ENCODE results near the gene MAGI2. TPM values are rescaled to one million over a fixed set of nuclear protein-coding genes. Genes with fewer than 3 reads are reported as not detected.
"Not testable (repeated sequence)": the region's sequence is repeated elsewhere in the genome, so short reads cannot be mapped to it uniquely, and the experiment has no call there.

Gene MAGI2
- total RNA-seq, 1 donor from 2014 or later: 0.38 TPM

- TF ChIP-seq, protein P1, sequence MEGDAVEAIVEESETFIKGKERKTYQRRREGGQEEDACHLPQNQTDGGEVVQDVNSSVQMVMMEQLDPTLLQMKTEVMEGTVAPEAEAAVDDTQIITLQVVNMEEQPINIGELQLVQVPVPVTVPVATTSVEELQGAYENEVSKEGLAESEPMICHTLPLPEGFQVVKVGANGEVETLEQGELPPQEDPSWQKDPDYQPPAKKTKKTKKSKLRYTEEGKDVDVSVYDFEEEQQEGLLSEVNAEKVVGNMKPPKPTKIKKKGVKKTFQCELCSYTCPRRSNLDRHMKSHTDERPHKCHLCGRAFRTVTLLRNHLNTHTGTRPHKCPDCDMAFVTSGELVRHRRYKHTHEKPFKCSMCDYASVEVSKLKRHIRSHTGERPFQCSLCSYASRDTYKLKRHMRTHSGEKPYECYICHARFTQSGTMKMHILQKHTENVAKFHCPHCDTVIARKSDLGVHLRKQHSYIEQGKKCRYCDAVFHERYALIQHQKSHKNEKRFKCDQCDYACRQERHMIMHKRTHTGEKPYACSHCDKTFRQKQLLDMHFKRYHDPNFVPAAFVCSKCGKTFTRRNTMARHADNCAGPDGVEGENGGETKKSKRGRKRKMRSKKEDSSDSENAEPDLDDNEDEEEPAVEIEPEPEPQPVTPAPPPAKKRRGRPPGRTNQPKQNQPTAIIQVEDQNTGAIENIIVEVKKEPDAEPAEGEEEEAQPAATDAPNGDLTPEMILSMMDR (IDR thresholded peaks at IDR 0.05): no peak
- DNase-seq (no peak), ATAC-seq (ENCODE audit: low read depth) (no peak)
- H3K4me1 Mint-ChIP-seq: no peaks in the 10 kb centered on the region
- H3K27ac Mint-ChIP-seq: no peak overlapping the region
- no peaks in the 10 kb centered on the region for H3K9me3 Mint-ChIP-seq
- H3K36me3 Mint-ChIP-seq (ENCODE audit: low read depth): no peaks in the 10 kb centered on the region
- intact Hi-C loops (cut with micrococcal nuclease): no loop called here
- H3K4me3 Mint-ChIP-seq: no peak overlapping the region
- CTCF ChIA-PET: no interaction called here
- POLR2A ChIA-PET: no interaction called here
- H3K27me3 Mint-ChIP-seq: no peaks in the 10 kb centered on the region
Observed at GRCh38 chr7:78514634-78515033, 938.8 kb downstream of the MAGI2 start.

DNA sequence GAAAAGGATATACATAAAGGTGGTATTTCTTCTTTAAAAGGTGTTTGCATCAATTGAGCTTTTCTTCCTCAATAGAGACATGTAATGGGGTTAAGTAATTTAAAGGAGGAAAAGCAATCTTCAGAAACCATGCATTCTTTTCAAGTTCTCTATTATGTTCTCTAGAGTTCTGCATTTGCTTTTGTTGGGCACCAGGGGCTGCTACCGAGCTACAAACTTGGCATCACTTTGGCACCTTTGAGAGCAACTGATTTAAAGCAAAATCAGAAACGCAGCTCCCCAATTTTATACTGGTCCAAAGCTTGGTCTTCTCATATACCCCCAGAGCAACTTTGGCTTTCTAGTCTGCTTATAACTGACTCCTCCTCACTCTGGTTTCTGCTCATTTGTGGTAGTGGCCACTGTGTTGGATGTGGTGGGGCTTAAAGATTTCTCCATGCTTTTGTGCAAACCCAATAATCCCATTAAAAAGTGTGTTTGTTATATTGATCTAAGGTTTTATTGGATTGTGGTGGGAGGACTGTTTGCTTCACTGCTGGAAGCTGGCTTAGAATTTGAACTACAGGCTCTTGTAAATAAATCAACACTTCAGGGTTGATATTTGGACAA is 942.8 kb downstream of the MAGI2 start:
- H3K36me3 Mint-ChIP-seq (ENCODE audit: low read depth): no peaks in the 10 kb centered on the region
- H3K4me1 Mint-ChIP-seq: no peaks in the 10 kb centered on the region
- H3K4me3 Mint-ChIP-seq: no peak overlapping the region
- H3K9me3 Mint-ChIP-seq: no peaks in the 10 kb centered on the region
- ChIA-PET CTCF (no interaction called here), POLR2A (no interaction called here)
- no peak overlapping the region for H3K27ac Mint-ChIP-seq
- intact Hi-C loops (cut with micrococcal nuclease): no loop called here
- no peak for DNase-seq
- no peak for ATAC-seq (ENCODE audit: low read depth)
- TF ChIP-seq, protein P1 (IDR thresholded peaks at IDR 0.05): no peak
- no peaks in the 10 kb centered on the region for H3K27me3 Mint-ChIP-seq

- intact Hi-C loops (cut with micrococcal nuclease); H3K4me3 Mint-ChIP-seq; H3K36me3 Mint-ChIP-seq (ENCODE audit: low read depth); H3K27ac Mint-ChIP-seq; H3K4me1 Mint-ChIP-seq; DNase-seq; POLR2A ChIA-PET; CTCF ChIA-PET; H3K27me3 Mint-ChIP-seq; ATAC-seq (ENCODE audit: low read depth); H3K9me3 Mint-ChIP-seq: not testable (repeated sequence)
Observed at GRCh38 chr7:78503301-78503700, 950.2 kb downstream of the MAGI2 start.

GRCh38 chr7:78501064-78501463 is 952.4 kb downstream of the MAGI2 start:
- ChIA-PET CTCF (no interaction called here), POLR2A (no interaction called here)
- H3K9me3 Mint-ChIP-seq: no peaks in the 10 kb centered on the region
- H3K4me1 Mint-ChIP-seq: no peaks in the 10 kb centered on the region
- H3K27me3 Mint-ChIP-seq: no peaks in the 10 kb centered on the region
- no peak overlapping the region for H3K27ac Mint-ChIP-seq
- TF ChIP-seq, protein P1 (IDR thresholded peaks at IDR 0.05): no peak
- ATAC-seq (ENCODE audit: low read depth) (no peak), DNase-seq (no peak)
- no peaks in the 10 kb centered on the region for H3K36me3 Mint-ChIP-seq (ENCODE audit: low read depth)
- no peak overlapping the region for H3K4me3 Mint-ChIP-seq
- intact Hi-C loops (cut with micrococcal nuclease): no loop called here

DNA sequence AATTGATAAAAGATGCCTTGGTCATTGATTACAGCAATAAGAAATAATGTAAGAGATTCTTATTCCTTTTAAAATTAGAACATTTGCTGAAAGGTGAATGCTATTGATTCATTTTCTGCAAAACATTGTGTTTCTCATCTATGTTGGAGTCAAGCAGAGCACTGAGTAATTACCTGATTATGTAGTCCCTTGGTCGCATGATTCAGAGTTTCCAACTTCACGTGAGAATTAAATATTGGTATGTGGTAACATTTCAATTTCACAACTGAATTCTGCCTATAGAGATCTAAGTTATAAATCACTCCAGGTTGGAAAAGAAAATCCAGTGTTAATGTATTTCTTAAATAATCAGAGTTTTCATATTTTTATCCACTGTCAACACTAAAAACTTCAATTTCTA is 953.5 kb downstream of the MAGI2 start:
- ChIA-PET CTCF (no interaction called here), POLR2A (no interaction called here)
- DNase-seq (no peak), ATAC-seq (ENCODE audit: low read depth) (no peak)
- no peaks in the 10 kb centered on the region for H3K27me3 Mint-ChIP-seq
- intact Hi-C loops (cut with micrococcal nuclease): no loop called here
- TF ChIP-seq, protein P1 (IDR thresholded peaks at IDR 0.05): no peak
- H3K4me1 Mint-ChIP-seq: no peaks in the 10 kb centered on the region
- no peak overlapping the region for H3K4me3 Mint-ChIP-seq
- no peak overlapping the region for H3K27ac Mint-ChIP-seq
- H3K9me3 Mint-ChIP-seq: no peaks in the 10 kb centered on the region
- H3K36me3 Mint-ChIP-seq (ENCODE audit: low read depth): no peaks in the 10 kb centered on the region

- H3K36me3 Mint-ChIP-seq (ENCODE audit: low read depth): no peaks in the 10 kb centered on the region
- no peak for DNase-seq
- H3K27ac Mint-ChIP-seq: no peak overlapping the region
- H3K4me3 Mint-ChIP-seq: no peak overlapping the region
- POLR2A ChIA-PET: no interaction called here
- no peaks in the 10 kb centered on the region for H3K4me1 Mint-ChIP-seq
- TF ChIP-seq, protein P1 (IDR thresholded peaks at IDR 0.05): no peak
- intact Hi-C loops (cut with micrococcal nuclease): no loop called here
- CTCF ChIA-PET: no interaction called here
- no peaks in the 10 kb centered on the region for H3K9me3 Mint-ChIP-seq
- H3K27me3 Mint-ChIP-seq: no peaks in the 10 kb centered on the region
- no peak for ATAC-seq (ENCODE audit: low read depth)
Observed at GRCh38 chr7:78499283-78499682, 954.2 kb downstream of the MAGI2 start.

All from activated B cell treated with CpG ODN at 0.5 μM for 24 hours (primary cell).